HG02981 (cell line): ENCODE results near the gene ALG14.
"Not testable (repeated sequence)": the region's sequence is repeated elsewhere in the genome, so short reads cannot be mapped to it uniquely, and the experiment has no call there.

ENCODE experiments used
- ATAC-seq: cut with Tn5 transposase; IDR thresholded peaks from one replicate; pipeline ENCODE4 v1.9.1; 2021; ENCODE audit warnings: mild to moderate bottlenecking, moderate library complexity; ENCODE audit not compliant: unreplicated experiment

ALG14 gene

GRCh38 chr1:94961582-94961981 is 111.2 kb downstream of the ALG14 start:
- no peak for ATAC-seq

GRCh38 chr1:94958081-94958480 is 114.7 kb downstream of the ALG14 start:
- no peak for ATAC-seq

- no peak for ATAC-seq
Measured at GRCh38 chr1:94955767-94956632, 116.8 kb downstream of the ALG14 start.

DNA sequence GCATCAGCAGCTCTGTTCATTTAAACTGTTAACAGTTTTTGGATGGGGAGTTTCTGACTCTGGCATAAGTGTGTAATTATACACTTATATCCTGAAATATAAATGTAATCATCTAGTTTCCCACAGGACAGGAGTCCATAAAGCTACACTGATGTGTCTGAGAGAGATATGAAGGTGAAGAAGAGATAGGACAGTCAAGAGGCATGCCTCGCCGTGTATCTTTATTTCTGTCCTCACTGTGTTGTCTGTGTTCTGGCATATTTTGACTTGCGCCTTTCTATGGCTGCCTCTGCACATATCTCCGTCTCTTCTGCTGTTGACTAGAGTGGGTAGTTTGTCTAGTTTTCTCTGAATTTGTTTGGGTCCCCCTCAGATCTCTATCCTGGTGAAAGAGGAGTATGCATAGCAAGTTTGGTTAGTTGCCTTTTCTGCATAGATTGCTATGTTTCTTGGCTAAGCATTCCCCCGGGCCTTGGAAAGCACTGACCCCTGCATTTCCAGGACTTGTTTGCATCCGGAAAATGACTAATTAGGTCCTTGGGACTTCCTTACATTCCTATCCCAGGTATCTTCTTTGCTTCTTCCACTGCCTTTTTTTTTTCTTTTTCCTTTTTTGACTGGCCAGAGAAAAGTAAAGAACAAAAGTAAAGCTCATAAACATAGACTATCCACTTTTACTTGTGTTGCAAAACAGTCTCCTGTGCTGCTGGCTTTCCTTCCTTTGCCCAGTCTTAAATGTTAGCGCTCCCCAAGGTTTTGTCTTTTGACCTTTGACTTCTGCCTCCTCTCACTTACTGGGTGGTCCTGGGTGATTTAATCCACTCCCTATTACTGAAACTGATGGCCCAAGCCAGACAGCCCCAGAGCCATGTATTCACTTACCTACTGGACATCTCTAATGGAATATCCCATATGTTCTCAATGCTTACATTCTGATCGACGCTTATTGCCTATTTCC is 118.2 kb downstream of the ALG14 start:
- ATAC-seq: no peak

GRCh38 chr1:94953746-94954145 is 119.0 kb downstream of the ALG14 start:
- ATAC-seq: no peak

DNA sequence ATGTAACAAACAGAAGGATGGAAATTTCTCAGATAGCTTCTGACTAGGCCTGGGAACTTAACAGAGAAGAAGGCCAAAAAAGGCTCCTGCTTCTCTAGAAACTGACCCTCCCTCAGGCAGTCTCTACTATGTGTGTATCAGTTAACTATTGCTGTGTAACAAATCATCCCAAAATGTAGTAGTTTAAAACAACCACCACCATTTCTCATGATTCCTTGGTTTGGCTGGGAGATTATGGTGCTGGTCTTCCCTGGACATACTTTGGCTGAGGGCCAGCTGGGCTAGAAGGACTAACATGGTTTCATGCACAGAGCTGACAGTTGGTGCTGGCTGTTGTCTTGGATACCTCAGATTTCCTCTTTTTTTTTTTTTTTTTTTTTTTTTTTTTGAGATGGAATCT is 119.6 kb downstream of the ALG14 start:
- ATAC-seq: no peak

- no peak for ATAC-seq
Measured at GRCh38 chr1:94952539-94952938, 120.2 kb downstream of the ALG14 start.

GRCh38 chr1:94951509-94952208 is 121.1 kb downstream of the ALG14 start:
- no peak for ATAC-seq

GRCh38 chr1:94951046-94951445 is 121.7 kb downstream of the ALG14 start:
- no peak for ATAC-seq

GRCh38 chr1:94949681-94950661 is 122.8 kb downstream of the ALG14 start:
- ATAC-seq: no peak

GRCh38 chr1:94947437-94947836 is 125.3 kb downstream of the ALG14 start:
- no peak for ATAC-seq

GRCh38 chr1:94946886-94947285 is 125.9 kb downstream of the ALG14 start:
- no peak for ATAC-seq

GRCh38 chr1:94942171-94943128 is 130.3 kb downstream of the ALG14 start:
- peak; percentile 68 for ATAC-seq

GRCh38 chr1:94941480-94941879 is 131.3 kb downstream of the ALG14 start:
- ATAC-seq: not testable (repeated sequence)

GRCh38 chr1:94940738-94941137 is 132.0 kb downstream of the ALG14 start:
- ATAC-seq: no peak

GRCh38 chr1:94937820-94938219 is 134.9 kb downstream of the ALG14 start:
- ATAC-seq: no peak

GRCh38 chr1:94936861-94937620 is 135.7 kb downstream of the ALG14 start:
- ATAC-seq: no peak

GRCh38 chr1:94935476-94935875 is 137.3 kb downstream of the ALG14 start:
- no peak for ATAC-seq
